CD4-positive, alpha-beta T cell treated with Interleukin-17A for 4 hours (primary cell): ENCODE results near the gene CDHR3.
"Not testable (repeated sequence)": the region's sequence is repeated elsewhere in the genome, so short reads cannot be mapped to it uniquely, and the experiment has no call there.

Experiments used
- DNase-seq: peaks from one replicate; pipeline ENCODE4 v3.0.0-alpha.2; 2020; ENCODE audit warnings: mixed read lengths

The CDHR3 gene

DNA sequence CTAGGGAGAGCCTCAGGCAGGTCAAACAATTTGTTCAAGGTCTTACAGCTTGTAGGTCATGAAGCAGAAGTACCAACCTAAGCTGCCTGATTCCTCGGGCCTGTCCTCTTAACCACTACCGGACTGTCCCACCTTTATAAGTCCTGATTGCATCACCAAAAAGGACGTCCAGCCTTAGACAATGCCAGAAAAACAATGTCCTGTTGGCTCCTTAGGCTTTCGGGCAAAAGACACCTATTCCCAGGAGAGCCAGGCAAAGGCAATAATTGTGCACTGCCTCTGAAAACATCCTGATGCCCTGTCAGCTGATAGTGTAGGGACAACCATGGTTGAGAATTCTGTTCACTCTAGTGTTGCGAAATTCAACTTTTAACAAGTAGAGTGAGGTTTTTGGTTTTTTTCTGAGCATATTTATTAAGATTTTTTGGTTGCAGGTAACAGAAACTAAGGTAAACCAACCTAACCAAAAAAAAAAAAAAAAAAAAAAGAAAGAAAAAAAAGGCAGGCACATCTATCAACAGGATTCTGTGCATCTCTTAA, 40.5 kb downstream of the CDHR3 start:
- no peak for DNase-seq

DNA sequence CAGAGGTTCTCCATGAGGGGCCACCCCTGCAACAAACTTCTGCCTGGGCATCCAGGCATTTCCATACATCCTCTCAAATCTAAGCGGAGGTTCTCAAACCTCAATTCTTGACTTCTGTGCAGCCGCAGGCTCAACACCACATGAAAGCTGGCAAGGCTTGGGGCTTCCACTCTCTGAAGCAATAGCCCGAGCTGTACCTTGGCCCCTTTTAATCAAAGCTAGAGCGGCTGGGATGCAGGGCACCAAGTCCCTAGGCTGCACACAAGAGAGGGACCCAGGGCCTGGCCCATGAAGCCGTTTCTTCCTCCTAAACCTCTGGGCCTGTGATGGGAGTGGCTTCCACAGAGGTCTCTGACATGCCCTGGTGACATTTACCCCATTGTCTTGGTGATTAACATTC, 43.8 kb downstream of the CDHR3 start:
- no peak for DNase-seq

DNA sequence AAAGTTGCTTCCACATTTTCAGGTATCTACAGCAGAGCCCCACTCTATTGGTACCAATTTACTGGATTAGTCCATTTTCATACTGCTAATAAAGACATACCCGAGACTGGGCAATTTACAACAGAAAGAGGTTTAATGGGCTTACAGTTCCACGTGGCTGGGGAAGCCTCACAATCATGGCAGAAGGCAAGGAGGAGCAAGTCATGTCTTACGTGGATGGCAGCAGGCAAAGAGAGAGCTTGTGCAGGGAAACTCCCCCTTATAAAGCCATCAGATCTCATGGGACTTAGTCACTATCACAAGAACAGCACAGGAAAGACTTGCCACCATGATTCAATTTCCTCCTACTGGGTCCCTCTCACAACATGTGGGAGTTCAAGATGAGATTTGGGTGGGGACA, 44.7 kb downstream of the CDHR3 start:
- DNase-seq, result not testable (repeated sequence)

DNA sequence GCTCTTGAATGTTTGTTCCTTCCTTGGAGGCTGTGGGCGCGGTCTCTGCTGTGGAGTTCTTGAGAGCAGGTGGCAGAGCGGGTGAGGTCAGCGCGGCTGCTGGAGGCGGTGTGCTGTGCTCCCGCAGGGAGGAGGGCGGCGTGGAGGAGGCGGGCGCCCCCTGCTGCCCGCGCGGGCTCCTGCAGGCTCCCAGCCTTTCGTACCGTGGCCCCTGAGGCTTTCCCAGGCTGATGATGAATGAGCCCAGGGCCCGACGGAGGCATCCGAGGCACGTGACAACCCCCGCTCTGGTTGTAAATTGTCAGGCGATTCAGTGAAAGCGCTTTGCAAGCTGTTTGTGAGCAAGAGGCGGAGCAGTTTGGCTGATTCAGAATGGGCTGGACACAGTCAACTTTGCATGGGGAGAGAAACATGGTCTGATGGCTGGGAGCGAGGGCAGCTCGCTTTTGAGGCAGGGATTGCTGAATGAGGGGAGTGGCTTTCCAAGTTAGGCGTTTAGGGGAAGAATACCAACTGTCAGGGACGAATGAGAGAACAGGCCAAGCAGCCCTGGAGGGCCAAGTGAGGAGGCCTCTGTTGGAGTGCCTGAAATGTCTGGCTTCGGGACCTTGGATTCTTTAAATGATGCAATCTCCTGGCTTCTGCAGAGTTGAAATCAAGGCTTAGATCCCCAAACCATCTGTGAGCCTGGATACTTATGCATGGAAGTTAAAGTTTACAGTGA, 46.6 kb downstream of the CDHR3 start:
- DNase-seq, result peak; percentile 90

DNA sequence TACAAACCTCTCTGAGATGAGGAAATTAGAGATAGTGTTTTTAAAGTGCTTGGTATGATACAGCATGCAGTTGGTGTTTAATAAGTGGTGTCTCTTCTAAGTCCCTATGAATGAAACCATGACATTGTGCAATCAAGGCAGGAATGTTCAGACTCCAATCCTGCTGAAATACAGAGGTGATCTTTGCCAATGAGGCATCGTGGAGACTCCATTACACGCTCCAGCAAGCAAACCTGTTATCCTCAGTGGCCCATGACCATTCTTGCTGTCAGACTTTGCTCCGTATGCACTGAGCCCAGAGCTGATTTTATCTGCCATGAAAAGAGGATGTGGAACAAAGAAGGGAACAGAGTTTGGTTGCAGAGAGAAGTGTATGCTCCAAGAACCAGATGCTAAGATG, 47.3 kb downstream of the CDHR3 start:
- no peak for DNase-seq

DNA sequence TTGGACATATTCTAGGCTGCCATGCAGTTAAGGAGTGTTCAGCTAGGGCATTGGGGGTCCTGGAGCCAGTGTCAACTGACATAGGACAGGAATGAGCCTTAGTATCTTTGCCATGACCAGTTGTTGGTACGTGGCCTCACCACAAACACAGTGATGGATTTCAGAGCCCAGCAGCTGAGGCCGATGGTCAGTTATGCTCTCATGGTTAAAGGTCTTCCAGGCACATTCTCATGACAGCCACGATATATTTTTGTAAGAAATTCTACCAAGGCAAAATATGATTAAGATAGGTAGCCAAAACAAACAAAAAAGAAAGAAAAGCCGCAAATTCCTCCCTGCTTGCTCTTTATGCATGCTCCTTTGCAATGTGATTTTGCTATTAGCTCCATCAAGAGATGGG, 47.8 kb downstream of the CDHR3 start:
- DNase-seq, result no peak

DNA sequence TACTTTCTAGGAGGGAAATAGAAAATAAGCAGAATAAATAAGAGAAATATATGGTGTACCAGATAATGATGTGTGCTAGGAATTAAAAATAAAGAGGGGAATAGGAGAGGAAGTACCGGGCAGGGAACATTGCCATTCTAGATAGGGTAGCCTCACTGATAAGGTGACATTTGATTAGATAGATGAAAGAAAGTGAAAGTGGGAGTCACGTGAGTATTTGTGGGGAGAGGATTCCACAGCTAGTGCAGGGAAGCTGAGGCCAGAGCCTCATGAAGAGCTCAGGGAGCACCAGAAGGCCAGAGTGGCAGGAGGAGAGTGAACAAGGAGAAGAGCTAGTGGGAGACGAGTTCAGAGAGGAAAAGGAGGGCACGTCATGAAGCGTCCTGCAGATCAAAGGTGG, 49.1 kb downstream of the CDHR3 start:
- DNase-seq, result no peak

DNA sequence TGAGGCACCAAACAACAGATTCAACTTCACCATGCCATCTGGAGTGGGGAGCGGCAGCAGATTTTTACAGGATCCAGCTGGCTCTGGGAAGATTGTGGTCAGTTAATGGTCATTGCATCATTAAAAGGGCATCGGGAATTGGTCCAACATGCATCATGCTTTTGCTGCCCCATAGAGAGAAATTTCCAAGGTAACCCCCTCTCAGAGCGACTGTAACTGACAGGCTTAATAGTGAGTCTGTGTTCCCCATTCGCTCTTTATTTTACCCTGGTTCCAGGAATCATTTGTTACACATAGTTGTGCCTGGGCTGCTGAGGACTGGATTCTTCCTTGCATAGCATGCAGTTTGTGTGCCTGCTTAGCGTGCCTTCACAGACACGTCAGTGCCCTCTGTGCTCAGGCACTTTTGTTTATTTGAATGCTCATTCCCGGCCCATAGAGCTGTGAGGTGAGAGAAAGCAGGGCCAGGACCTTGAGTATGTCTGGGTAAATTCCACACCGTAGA, 49.9 kb downstream of the CDHR3 start:
- DNase-seq, result no peak

DNA sequence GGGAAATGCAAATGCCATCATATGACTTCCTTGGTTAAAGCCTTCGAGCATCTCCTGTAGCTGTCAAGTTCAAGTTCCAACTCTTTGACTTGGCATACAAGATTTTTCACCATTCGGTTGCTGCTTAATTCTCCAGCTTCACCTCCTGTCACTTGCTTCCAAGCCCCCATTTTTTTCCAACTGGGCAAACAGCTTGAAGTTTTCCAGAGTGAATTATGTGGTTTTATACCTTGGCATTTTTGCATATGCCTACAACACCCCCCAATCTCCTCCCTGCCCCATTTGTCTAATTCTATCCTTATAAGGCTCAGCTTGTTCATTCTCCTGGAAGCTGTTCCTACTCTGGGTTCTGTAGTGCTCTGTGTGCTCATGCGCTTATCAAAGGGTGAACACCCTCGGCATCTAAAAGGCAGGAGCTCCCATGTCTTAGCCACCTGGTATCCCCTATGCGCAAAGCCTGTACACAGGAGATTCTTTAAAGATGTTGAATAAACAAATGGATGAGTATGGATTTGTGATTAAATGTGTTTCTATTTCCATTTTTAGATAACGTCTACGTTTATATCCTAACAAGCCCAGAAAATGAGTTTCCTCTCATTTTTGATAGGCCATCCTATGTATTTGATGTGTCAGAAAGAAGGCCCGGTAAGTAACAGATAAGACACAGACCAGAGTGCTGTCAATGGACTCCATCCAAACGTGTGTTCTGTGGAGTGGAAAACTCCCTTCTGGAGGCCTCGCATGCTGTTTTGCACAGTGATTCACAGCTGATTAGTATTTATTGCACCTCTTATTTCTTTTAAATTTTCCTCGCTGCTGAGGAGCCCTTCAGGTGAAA, 52.5 kb downstream of the CDHR3 start:
- no peak for DNase-seq

DNA sequence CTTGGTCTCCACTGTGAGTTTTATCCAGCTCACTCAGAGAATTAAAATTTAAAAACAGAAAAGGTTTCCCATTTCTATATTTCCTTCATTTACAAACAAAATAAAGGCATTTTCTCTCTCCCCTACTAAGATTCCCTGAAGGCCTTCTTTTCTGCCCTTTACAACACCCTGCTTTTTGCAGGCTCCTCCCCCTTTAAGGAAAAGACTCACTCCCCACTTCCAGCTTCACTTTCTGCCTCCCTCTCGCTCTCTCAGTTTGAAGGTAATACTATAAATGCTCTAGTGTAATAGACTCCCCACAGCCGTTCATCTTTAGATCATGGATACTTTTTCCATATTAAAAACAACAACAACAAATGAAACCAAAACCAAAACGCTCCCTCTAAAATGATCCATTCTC, 53.3 kb downstream of the CDHR3 start:
- no peak for DNase-seq

DNA sequence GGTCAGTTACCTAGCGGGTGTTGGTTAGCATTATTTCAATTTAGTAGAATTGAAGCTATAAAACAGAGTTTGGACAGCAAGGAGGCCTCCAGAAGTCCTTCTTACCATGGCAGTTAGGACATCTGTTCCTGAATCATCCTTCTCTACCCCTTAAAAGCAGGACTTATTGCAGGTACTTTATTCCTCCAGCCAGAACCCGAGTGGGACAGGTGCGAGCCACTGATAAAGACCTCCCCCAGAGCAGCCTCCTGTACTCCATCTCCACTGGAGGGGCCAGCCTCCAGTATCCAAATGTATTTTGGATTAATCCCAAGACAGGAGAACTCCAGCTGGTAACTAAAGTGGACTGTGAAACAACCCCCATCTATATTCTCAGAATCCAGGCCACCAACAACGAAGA, 54.6 kb downstream of the CDHR3 start:
- no peak for DNase-seq

DNA sequence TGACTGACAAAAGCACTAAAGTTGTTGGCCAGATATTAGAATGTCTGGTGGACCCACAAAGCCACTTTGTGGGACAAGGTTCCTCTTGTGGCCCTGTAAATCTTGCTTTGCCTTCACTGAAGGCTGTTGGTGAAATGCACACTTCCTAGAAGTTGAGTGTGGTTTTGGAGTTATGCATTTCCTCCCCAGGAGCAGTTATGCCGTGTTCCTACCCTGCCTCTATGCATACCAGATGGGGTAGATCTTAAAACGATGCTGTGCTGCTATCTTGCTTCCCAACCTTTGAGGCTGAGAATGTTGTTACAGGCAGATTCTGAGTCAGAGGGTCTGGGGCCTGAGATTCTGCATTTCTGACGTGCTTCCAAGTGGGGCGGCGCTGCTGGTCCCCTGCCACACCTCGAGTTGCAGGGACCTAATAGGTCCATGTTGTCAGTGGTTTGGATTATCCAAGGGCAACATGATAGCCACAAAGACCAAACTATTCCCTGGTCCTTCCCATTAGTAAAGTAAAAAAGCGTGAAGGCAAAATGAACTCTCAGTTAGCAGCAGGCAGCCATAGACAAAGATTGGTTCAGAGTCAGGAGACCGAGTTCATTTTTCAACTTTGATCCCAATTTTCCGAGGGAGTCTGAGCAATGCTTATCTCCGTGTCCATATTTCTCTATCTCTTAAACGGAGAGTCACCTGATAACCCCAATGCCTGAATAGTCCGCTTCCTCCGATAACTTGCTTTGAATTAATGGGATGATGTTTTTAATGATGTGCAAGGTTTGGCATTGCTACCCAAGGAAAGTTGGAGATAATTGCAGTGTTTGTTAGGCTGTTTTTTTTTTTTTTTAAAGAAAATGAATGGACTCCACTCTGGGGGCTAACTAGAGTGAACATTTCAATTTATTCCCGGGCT, 55.8 kb downstream of the CDHR3 start:
- DNase-seq, result no peak

DNA sequence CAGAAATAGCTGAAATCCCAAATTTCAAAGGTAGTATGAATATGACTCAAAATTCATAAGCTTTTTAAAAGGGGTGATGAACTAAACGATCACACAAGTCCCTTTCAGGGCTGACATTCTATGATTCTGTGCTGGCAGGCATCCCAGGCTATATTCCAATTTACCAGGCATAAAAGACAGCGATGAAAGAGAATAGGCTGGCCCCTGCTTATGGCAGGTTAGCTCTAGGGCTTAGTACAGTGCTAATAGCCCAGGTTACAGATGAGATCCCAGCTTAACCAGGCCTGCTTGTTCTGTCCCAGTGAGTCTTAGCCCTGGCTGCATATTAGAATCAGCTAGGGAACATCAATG, 56.4 kb downstream of the CDHR3 start:
- DNase-seq, result no peak

DNA sequence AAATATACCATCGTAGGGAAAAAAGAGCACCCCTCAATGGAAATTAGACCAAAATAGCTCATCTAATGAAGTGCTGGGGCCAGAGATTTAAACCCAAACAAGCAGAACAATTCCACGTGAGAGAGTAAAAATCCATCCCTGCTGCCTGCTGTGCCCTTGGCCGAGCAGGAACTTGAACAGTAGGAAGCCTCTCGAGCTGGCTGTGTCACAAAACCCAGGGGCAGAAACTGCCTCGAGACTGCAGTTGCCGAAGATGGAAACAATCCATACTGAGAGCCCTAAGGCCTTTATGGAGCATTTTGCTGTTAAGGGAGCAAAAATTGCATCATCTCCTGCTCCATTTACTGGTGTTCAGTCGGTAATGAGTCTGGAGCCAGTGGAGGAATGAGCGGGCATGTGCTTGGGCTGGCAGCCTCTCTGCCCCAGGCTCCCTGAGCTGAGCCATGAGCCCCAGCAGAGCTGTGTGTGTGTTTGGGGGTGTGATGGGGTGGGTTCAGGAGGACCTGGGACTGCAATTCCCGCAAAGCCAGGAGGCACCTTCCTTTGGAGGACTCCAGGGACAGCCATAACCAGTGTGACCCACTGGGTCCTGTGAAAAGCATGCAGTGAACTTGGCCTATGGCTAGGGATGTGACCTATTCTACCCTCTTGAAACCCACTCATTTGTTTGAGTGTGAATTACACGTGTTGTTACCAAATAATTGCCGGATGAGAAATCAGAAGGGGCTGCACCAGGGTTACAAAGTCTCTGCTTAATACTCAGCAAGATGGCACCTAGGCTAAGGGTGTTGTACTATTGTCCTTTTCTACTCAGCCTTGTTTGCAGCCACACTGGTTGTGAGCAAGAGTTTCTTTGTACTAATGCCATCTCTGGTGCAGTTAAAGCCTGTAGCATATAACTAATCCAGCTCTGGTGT, 58.3 kb downstream of the CDHR3 start:
- DNase-seq, result peak; percentile 23

DNA sequence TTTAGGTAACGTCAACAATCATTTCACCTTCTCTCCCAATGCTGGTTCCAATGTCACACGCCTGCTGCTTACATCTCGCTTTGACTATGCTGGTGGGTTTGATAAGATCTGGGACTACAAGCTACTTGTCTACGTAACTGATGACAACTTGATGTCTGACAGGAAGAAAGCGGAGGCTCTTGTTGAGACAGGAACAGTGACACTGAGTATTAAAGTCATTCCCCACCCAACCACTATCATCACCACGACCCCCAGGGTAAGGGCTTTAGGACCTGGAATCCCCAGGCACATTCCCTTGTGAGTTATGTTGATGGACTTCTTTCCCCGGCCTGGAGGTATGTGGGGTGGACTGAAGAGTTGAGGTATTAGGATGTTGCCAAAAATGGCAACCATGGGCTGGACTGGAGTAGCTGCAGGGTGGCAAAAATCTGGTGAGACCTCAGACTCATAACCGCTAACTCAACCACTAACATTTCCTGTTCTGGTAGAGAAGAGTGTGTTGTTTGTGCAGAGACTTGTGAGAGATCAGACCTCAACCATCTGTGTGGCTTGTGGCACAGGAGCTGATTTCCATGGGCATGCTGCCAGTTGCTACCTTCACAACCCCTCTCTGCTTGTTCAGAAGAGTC, 59.2 kb downstream of the CDHR3 start:
- peak; percentile 89 for DNase-seq

DNA sequence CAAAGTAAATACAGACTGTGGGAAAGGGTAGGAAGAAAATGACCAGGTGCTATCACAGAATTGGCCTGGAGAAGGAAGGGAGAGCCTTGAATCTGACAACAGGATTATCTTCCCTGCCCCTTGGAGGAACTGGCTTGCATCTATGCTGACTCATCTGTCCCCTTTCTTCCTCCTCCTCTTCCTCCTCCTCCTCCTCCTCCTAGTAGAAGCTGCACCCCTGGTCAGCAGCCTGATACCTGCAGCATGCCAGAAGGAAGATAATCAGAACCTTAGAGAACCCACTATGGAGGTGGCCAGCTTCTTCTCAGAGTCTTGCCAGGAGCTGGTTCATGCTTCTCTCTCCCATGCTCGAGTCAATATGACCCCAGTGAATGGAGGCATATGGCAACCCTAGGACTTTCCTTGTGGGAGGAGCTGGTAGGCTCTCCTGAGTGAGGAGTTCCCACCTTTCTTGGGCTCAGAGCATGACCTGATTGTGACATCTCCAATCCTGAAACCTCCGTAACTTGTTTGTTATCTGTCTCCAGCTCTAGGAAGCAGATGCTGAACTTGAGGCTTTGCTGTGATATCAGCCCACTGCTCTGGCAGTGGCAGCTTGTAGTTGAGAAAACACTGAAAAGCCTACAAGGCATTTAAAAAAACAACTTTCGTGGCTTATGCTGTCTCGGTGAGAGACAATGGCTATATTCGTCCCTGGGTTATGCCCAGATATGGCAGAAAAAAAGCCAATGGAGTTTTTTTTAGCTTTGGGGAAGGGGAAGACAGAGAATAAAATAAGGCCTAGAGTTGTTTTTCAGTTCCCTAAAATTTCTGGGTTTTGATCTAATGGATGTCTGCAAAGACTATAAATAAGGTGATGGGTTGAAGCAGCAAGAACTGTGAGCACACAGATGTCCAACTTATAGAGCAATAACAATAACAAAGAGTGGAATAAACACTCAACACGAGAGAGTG, 60.6 kb downstream of the CDHR3 start:
- DNase-seq, result peak; percentile 20

DNA sequence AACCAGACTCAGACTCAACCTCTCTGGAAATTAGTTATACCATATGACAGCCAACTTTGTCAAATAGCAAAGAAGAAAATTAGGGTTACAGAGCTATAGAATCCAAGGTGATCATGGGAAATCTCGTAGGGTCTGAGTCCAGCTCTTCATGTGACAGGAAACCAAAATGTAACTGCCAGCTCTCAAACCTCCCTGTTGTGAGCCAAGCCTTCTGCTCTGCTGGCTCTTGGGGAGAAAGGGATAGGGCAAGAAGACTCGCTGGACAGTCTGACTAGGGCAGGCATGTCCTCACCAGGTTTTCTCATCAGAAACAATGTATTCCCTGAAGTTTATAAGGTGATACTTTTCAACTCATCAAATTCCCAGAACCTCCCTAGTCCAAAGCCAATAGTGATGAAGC, 63.0 kb downstream of the CDHR3 start:
- DNase-seq, result no peak

DNA sequence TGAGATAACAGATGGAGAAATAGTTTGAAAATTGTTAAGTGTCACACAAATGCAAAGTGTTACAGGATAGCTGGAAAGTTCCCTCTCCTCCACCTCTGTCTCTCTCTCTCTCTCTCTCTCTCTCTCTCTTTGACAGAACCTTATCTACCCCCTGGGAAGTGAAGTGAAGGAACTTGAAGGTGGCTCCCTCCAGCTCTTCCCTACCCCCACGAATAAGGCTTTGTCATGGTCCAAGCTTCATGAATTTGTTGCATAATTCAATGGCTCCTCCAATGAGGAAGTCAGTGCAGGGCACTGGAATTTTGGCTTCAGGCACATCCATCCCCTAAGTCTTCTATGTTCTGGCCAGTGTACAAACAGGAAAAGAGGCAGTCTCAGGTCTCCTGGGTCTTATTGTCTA, 66.4 kb downstream of the CDHR3 start:
- no peak for DNase-seq

DNA sequence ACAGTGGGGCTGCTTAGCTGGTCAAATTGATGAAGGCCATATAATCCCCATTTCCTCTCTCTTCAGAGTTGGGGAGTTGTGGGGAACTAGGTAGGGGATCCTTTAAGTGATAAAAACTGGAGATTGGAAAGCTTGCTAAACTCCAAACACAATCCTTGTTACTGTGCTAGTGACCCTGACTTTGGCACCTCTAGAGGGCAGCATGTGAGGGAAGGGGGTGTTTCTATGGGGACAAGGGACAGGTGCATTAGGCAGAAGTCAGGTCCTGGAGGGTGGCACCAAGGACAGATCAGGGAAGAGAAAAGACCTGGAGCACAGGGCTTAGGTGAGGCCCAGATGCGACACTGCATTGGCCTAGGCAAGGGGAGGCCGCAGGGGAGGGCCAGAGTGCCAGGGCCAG, 66.9 kb downstream of the CDHR3 start:
- no peak for DNase-seq
